Prostate gland (tissue), 2 donors: ENCODE measurements around the gene MATK. TPM values are rescaled to one million over a fixed set of nuclear protein-coding genes. Genes with fewer than 3 reads are reported as not detected.

Experiments used
- DNase-seq: peaks from one replicate; pipeline ENCODE4 v3.0.0-alpha.2; 2019; ENCODE audit warnings: low spot score
- H3K27ac ChIP-seq, 2 donors: fragments of 200-600 bp; sonication (generic); 2 replicates each; pipeline ENCODE4 v1.5.1; 2017 to 2019
- H3K27me3 ChIP-seq: fragments of 200-600 bp; sonication (generic); replicated peaks from 2 replicates; pipeline ENCODE4 v1.5.1; 2019; ENCODE audit not compliant: insufficient read depth
- H3K36me3 ChIP-seq, 2 donors: fragments of 200-600 bp; sonication (generic); 1 replicate in 1 of 2; 2 replicates in 1 of 2; pipeline versions ENCODE4 v1.5.1 to v1.8.1; 2017 to 2019
- H3K4me1 ChIP-seq: fragments of 200-600 bp; sonication (generic); replicated peaks from 2 replicates; pipeline ENCODE4 v1.5.1; 2019
- H3K4me3 ChIP-seq, 2 donors: fragments of 200-600 bp; sonication (generic); 2 replicates each; pipeline ENCODE4 v1.5.1; 2017 to 2019
- H3K9me3 ChIP-seq: fragments of 200-600 bp; sonication (generic); 2 replicates; pipeline ENCODE4 v1.5.1; 2017
- CTCF ChIP-seq, 4 experiments: fragments of 200-600 bp in 2 of 4; fragments of 450-650 bp in 2 of 4; sonication (generic) in 2 of 4; IDR thresholded peaks; 1 replicate in 3 of 4; 2 replicates in 1 of 4; pipeline ENCODE4 v1.5.1; 2016 to 2019; ENCODE audit warnings: antibody characterized with exemption in 4 of 4, mild to moderate bottlenecking in 2 of 4, moderate library complexity in 2 of 4
- POLR2A ChIP-seq: fragments of 450-650 bp; IDR thresholded peaks from one replicate; pipeline ENCODE4 v1.6.1; 2016; ENCODE audit warnings: antibody characterized with exemption, mild to moderate bottlenecking
- POLR2AphosphoS5 ChIP-seq: sonication (generic); formaldehyde crosslinking; IDR thresholded peaks from one replicate; pipeline ENCODE4 v1.6.1; 2017; ENCODE audit warnings: antibody characterized with exemption
- WGBS: methylation state at CpG from one replicate; pipeline ENCODE4 v1.1.5; 2018; 5-methylcytosine and 5-hydroxymethylcytosine counted together
- intact Hi-C: fragments of 100-400 bp; cut with DNase I; formaldehyde crosslinking; loops from one replicate; pipeline ENCODE4 v1.14.2; 2022
- total RNA-seq, 2 donors: library from RNA; depleted of rRNA; stranded (reverse); fragments of >200 nt; gene quantifications; one replicate each; pipeline ENCODE4 v1.1.0, GENCODE V29; 2016

MATK gene
- total RNA-seq, result 1 to 10 TPM; 1.9 to 4.4 TPM

GRCh38 chr19:3785938-3786824 is at the start of gene MATK:
Gene MATK, minus strand, starts transcription at chr19:3786381. Its CDS starts 1,246 bp downstream, at chr19:3785135.
- peak within 1 kb of the TSS; percentile 27 to 32 for H3K4me3 ChIP-seq
- intact Hi-C loops, result no loop called here
- H3K27me3 ChIP-seq, result peaks cover 2% of the 10 kb centered on the region

GRCh38 chr19:3835055-3835435 is 48.9 kb upstream of the MATK start:
- 87% methylated on average over 9 of the region's 9 CpGs for WGBS

More at GRCh38 chr19:3785938-3786824, at the start of gene MATK:
- 24% methylated on average over 11 of the region's 101 CpGs for WGBS
- no peak within 1 kb of the TSS for H3K27ac ChIP-seq
- no peaks in the 10 kb centered on the region for H3K36me3 ChIP-seq
- H3K4me1 ChIP-seq, result no peaks in the 10 kb centered on the region
- DNase-seq, result no peak
- no peak for TF ChIP-seq CTCF (IDR thresholded peaks at IDR 0.05)
- TF ChIP-seq POLR2A, result no peak
- no peaks in the 10 kb centered on the region for H3K9me3 ChIP-seq

DNA sequence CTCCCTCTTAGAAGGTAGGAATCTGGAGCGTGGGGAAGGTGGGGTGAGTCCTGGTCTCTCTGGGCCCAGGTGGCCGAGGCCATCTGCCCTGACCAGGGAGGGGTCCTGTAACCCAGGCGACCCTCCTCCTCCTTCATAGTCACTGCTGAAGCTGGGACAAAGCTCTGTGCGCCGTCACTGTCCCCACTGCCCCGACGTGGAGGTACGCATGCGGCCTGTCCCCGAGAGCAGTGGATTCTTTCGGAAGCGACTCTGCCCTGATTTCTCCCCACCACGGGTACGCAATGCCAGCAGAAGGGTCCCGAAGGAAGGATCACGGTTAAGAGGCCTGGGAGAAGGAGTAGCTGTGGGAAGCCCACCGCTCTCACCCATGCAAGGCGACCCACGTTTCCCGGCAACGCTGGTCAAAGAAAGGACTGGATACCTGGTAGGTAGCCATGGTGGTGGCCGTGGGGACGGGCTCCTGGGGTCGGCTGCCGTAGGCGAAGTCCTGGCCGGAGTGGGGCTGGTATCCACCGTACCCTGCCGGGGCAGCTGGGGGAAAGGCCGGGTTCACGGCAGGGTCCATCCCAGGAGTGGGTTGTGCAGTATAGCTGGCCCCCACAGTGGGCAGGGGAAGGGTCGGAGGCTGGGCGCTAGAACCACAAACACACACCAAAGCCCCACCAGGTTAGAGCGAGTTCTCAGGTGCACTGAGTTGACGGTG is 48.3 kb upstream of the MATK start:
- H3K9me3 ChIP-seq, result no peaks in the 10 kb centered on the region
- H3K36me3 ChIP-seq, result no peaks in the 10 kb centered on the region
- no peaks in the 10 kb centered on the region for H3K4me1 ChIP-seq
- 82% methylated on average over 34 of the region's 35 CpGs for WGBS
- no peak for TF ChIP-seq POLR2A
- TF ChIP-seq CTCF (IDR thresholded peaks at IDR 0.05), result no peak
- TF ChIP-seq POLR2AphosphoS5, result no peak
- DNase-seq, result no peak
- no peak overlapping the region for H3K27ac ChIP-seq
- intact Hi-C loops, result no loop called here
- H3K27me3 ChIP-seq, result no peaks in the 10 kb centered on the region
- no peak overlapping the region for H3K4me3 ChIP-seq

More at GRCh38 chr19:3835055-3835435, 48.9 kb upstream of the MATK start:
- Histone ChIP-seq H3K36me3 (no peaks in the 10 kb centered on the region), H3K4me3 (no peak overlapping the region), H3K4me1 (no peaks in the 10 kb centered on the region), H3K27ac (no peak overlapping the region), H3K9me3 (no peaks in the 10 kb centered on the region), H3K27me3 (no peaks in the 10 kb centered on the region)
- TF ChIP-seq POLR2AphosphoS5, result no peak
- no peak for TF ChIP-seq POLR2A
- TF ChIP-seq CTCF (IDR thresholded peaks at IDR 0.05), result no peak
- intact Hi-C loops, result no loop called here
- no peak for DNase-seq

- Histone ChIP-seq H3K4me3 (no peak overlapping the region), H3K27ac (no peak overlapping the region), H3K4me1 (no peaks in the 10 kb centered on the region), H3K9me3 (no peaks in the 10 kb centered on the region), H3K36me3 (no peaks in the 10 kb centered on the region), H3K27me3 (no peaks in the 10 kb centered on the region)
- TF ChIP-seq POLR2A (no peak), POLR2AphosphoS5 (no peak), CTCF (IDR thresholded peaks at IDR 0.05) (no peak)
- 52% methylated on average over 33 of the region's 34 CpGs for WGBS
- DNase-seq, result no peak
- intact Hi-C loops, result no loop called here
Measured at GRCh38 chr19:3833578-3834348, 47.6 kb upstream of the MATK start.
